CD4-positive, alpha-beta T cell treated with Interleukin-6 for 4 hours (primary cell): Measurements from ENCODE around the gene JTB.
A peak's percentile ranks its signal among the peaks of the same experiment; 100 is the strongest.
"Not testable (repeated sequence)": the region's sequence is repeated elsewhere in the genome, so short reads cannot be mapped to it uniquely, and the experiment has no call there.

Source experiments
- DNase-seq: peaks from one replicate; pipeline ENCODE4 v3.0.0-alpha.2; 2020; ENCODE audit warnings: mixed read lengths

Gene JTB

DNA sequence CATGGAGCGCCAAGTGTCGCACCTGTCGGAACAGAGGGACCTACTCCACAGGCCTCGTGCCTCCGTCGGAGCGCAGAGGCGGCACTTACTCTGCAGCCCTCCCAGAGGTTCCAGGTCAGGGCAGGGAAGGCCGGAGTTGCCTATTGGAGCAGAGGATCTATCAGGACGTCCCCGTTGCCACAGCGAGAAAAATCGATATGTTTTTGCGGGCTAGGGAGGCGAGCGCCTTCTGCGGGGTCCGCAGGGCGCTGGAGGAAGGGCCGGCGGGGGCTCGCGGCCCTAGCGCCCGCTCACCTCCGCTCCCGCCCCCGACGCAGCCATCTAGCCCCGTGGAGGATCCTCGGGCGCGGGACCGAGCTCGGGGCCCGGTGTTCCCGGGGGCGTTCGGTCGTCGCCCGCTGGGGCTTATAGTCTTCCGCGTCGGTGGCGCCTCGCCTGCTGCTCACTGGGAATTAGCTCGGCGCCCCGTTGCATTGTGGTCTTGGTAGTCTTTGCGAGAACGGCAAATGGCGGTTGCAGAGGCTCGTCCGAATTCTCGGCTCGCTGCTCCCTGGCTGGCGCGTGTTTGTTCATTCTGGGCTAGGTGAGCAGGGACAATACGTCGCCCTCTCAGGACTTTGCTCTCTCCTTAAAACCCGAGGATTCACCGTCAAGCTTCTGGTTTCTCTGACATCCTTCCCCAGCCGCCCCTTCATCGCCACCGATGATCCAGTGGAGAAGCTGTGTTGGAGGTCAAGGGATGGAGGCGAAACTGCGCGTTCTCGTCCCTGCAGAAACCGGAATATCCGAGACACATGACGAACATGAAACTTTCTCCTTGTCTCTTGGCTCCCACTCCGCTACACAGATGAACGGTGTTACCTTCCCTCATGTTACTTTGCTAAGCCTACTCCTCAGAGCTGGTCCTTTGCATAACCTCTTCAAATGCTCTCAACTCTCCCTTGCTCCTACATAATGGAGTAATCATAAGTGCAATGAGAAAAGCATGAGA is at the start of gene JTB:
Gene JTB (minus strand): TSS at position 425 of the 991 bp plus-strand sequence. CDS start 422 bp downstream, at position 3.
- peak; percentile 87 for DNase-seq

GRCh38 chr1:154019940-154020339 is 42.5 kb upstream of the JTB start:
- DNase-seq = no peak

DNA sequence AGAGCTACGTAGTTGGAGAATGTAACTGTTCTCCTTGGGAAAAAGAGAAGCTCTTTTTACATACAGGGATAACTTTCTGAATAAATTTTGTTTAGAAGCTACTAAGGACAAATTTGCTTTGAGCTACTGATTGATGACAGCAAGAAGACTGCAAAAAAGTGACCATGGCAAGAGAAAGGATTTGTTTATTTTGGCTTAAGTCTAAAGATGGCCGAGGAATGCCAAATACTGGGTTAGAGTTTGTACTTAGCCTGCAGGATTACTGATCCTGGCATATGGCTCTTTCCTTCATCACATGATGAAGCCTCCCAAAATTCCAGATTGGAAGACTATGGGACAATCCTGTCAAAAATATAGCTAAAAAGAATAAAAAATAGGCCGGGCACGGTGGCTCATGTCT is 41.8 kb upstream of the JTB start:
- no peak for DNase-seq

DNA sequence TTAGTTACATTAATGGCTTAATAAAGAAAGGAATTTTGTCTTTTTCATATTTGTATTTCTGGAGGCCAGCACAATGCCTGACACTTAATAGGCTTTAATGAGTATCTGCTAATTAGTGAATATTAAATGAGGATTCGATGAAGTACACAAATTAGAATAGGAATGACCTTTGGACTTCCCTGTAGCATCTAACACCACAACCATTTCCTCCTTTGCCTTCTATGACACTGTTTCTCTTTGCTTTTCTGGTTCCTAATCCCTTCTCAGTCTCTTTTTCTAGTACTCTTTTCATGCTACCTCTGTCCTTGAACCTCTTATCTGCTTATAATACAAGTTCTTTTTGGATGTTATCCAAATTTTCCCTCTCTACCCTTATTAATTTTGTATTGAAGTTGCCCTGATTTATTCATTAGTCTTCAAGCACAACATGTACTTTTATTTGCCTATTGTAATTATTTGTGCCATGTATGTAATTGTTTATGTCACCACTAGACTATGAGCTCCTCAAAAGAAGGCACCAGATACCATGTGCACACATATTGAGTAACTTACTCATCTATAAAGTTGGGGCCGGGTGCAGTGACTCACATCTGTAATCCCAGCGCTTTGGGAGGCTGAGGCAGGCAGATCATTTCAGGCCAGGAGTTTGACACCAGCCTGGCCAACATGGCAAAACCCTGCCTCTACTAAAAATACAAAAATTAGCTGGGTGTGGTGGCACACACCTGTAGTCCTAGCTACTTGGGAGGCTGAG is 36.9 kb upstream of the JTB start:
- no peak for DNase-seq

DNA sequence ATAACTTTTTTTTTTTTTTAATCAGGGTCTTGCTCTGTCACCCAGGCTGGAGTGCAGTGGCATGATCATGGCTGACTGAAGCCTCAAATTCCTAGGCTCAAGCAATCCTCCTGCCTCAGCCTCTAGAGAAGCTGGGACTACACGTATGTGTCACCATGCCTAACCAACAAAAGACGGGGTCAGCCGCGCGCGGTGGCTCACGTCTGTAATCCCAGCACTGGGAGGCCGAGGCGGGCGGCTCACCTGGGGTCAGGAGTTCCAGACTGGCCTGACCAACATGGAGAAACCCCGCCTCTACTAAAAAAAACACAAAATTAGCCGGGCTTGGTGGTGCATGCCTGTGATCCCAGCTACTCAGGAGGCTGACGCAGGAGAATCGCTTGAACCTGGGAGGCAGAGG is 35.1 kb upstream of the JTB start:
- not testable (repeated sequence) for DNase-seq

DNA sequence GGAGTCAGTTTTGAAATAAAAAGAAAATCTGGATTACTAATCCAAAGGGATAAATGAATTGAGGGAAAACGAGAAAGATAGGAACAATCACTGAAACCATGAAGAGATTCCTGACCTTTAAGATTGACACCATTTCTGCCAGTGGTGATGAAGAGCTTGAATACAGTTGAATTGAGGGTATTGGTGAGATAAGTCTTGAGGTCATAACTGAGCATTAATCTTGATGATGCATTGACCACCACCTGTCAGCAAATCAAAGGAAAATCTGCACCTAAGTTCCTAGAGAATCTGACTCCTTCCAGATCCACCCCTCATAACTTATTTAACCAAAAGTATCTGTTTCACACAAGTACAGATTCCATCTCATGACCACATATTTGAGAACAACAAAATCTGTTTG is 34.7 kb upstream of the JTB start:
- no peak for DNase-seq

DNA sequence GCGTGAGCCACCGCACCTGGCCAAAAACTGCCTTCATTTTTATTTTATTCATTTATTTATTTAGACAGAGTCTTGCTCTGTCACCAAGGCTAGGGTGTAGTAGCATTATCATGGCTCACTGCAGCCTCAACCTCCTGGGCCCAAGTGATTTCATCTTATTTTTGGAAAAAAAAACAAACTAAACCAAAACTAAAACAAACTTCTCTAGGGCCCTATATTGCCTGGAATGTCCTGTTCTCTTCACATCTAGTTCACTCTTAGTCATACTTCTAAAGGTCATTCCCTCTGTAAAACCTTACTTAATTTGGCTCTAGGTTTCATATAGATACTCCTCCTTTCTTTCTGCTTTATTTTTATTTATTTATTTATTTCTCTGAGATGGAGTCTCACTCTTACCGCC is 28.7 kb upstream of the JTB start:
- no peak for DNase-seq

DNA sequence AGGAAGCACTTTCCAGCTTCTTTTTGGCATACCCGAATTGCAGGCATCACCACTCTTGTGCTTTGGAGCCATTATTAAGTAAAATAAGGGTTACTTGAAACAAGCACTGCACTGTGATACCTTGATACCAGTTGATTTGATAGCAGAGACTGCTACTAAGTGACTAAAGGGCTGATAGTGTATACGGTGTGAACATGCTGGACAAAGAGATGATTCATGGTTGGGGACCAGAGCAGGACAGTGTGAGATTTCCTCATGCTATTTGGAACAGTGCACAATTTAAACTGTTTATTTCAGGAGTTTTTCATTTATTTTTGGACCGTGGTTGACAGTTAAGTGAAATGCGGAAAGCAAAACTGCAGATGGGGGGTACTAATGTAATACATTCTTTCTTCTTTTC is 22.9 kb upstream of the JTB start:
- no peak for DNase-seq

DNA sequence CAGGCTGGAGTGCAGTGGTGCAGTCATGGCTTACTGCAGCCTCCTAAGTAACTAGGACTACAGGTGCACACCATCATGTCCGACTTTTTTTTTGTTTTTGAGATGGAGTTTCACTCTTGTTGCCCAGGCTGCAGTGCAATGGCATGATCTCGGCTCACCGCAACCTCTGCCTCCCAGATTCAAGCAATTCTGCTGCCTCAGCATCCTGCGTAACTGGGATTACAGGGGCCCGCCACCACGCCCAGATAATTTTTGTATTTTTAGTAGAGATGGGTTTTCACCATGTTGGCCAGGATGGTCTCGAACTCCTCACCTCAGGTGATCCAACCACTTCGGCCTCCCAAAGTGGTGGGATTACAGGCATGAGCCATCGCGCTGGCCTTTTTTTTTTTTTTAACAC is 19.4 kb upstream of the JTB start:
- not testable (repeated sequence) for DNase-seq

DNA sequence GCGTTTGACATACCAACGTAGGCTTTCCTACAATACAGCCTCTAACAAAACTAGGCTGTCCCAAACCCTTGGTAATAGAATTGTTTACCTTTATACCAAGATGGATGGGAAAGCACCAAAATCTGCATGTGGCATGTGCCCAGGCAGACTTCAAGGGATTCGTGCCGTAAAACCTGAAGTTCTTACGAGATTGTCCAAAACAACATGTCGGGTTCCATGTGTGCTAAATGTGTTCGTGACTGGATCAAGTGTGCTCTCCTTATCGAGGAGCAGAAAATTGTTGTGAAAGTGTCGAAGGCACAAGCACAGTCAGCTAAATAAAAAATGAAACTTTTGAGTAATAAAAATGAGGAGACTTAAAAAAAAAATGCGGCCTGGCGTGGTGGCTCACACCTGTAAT is 18.2 kb upstream of the JTB start:
- DNase-seq = no peak

DNA sequence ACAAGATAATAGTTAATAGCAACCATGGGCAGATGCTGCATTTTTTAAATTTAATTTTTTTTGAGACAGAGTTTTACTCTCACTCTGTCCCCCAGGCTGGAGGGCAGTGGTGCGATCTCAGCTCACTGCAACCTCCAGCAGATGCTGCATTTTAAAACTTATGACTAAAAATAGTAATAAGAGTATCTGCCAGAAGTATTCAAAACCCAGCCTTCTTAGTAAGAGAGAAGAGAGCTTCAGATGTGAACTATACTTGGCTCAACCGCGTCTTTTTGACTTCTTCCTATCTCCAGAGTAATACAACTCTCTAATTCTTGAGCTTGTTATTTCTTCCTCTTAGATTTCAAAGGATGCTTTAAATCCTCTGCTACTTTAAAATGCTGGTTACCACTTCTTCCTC is 17.7 kb upstream of the JTB start:
- DNase-seq = no peak

DNA sequence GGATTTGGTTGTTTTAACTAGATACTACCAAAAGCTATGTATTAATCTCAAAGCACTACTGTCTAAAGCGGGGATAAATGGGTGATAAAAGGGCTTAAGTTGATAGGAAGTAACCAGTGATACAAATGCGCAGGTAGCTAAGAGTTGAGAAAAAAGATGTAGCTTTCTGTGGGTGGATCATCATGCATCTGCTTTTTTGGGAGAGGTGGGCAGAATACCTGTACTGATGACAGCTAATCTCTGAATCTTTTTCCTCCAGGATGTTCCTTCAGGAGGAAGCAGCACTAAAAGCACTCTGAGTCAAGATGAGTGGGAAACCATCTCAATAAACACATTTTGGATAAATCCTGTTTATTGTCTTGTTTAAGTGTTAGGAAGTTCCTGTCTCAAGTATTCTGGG is 14.3 kb upstream of the JTB start:
- DNase-seq = no peak

GRCh38 chr1:153991151-153991630 is 13.7 kb upstream of the JTB start:
- DNase-seq = no peak

DNA sequence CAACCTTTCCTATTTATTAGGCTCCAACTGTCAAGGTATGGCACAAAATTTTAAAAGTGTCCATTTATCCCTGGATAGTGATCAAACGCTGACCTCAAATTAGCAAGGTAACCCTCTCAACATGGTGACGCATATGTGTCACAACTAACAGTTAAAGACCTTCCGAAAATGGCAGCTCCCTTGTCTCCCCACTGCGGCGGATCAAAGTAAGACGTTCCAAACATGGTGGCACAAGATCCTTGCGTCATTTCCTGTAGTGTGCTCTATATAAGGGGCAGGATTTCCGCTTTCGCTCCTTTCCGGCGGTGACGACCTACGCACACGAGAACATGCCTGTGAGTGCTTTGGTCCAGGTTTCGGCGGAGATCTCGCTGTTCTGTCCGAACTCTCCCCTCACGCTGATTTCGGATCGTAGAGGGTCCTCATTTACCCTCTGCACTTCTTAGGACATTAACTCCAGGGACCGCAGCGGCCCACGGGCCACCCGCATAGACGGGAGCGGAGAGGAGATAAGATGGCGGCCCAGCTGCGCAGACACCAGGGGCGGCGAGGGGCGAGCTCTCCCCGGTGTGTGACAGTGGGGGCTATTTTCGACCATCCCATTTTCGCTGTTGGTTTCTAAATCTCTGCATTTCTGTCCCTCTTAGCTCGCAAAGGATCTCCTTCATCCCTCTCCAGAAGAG is 13.1 kb upstream of the JTB start, which contains the start of gene RPS27:
Gene RPS27 (plus strand): TSS at position 295 of the 683 bp plus-strand sequence. CDS start 35 bp downstream, at position 330.
- peak; percentile 90 for DNase-seq

DNA sequence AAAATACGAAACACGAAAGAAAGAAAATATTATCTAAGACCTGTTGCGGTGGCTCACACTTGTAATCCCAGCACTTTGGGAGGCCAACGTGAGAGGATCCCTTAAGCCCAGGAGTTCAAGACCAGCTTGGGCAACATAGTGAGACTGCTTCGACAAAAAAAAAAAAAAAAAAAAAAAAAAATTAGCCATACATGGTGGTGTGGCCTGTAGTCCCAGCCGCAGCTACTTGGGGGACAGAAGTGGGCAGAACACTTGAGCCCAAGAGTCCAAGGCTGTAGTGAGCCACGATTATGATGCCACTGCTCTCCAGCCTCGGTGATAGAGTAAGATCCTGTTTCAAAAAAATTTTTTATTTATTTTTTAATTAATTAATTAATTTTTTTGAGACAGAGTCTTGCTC is 10.1 kb upstream of the JTB start:
- no peak for DNase-seq

DNA sequence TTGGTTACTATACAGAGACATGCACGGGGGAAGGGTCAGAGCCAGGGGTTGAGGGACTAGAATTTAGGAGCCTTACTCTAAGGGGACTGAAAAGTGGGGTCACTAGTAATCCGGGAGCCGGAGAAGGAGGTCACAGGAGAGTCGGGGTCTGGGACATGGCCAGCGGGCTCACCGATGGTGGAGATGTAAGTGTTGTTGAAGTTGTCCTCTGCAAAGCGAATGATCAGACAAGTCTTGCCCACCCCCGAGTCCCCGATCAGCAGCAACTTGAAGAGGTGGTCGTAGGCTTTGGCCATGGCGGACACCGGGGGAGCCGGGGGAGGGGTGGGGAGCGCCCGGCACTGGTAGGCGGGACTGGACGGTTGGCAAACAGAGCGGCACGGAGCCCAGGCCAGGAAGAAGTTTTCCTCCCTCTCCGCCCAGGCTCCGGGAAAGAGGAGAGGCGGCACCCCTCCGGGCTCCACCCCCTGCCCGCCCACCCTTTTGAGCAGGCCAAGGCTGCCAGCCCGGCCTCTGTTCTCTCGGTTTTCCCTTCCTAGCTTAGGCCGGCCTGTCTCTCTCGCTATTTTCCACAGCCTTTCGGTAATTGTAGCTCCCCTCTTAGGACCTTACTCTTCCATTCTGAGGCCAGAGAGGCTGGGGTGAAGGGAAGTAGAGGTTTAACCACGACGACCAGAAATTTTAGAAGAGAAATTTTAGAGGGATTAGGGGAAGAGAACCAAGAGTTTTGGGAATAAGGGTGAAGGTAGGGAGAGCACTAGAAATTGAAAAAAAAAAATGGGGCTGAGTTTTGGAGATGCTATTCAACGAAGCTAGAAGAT is 8.7 kb upstream of the JTB start, which contains the start of gene RAB13:
Gene RAB13 (minus strand): TSS at position 399 of the 821 bp plus-strand sequence. CDS start 103 bp downstream, at position 296.
- no peak for DNase-seq

DNA sequence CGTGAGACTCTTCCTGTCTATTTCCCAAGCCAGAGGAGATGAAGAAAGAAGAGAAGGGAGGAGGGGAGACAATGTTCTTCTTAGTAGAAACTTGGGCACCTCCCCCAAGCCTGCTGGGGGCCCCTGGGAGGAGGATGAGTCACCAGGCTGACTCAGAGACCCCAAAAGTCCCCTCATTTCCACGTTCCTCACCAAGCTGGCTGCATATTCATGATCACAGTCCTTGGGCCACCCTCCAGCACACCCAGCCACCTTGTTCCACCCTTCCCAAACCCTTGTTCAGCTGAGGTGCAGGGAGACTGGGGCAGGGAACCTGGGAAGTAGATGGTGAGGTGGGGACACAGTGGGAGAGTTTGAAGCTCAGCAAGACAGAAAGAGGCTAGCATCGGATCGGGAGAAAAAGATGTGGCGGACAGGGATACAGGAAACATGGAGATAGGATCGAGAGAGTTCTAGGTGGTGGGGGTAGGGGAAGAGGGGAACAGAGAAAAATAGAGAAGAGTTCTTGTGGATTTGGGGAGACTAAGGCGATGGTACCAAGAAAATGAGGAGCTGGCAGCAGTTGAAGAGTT is 8.0 kb upstream of the JTB start:
- DNase-seq = peak; percentile 38

DNA sequence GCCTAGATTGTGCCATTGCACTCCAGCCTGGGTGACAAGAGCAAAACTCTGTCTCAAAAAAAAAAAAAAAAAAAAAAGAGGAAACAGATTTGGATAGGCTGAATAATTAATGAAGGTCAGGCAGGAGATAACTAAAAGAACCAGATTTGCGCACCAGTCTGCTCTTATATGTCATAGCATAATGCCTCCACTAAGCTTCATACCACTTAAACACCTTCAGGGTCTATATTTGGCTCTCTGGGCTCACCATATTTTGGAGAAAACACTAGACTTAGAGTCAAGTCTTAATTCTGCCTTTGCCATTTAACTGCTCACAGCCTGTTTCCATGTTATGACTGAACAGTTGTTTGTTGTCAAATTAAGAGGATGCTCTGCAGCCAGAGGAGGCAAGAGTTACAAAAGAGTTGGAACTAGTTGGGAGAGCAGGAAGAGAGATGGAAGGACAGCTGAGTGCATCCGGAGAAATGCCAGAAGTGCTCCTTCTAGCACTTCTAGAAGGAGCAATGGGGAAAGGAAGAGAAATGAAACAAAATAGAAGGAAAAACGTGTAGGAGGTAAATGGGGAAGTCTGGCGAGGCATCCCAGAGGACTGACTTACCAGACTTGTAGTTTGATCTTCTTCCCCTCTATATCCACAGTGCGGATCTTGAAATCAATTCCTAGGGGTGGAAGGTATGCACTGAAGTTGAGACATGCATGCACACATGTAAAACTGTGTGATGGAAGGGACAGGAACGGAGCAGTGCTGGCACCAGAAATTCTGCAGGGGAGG is 6.8 kb upstream of the JTB start:
- no peak for DNase-seq

- DNase-seq = not testable (repeated sequence)
Measured at GRCh38 chr1:153981735-153982134, 4.3 kb upstream of the JTB start.

DNA sequence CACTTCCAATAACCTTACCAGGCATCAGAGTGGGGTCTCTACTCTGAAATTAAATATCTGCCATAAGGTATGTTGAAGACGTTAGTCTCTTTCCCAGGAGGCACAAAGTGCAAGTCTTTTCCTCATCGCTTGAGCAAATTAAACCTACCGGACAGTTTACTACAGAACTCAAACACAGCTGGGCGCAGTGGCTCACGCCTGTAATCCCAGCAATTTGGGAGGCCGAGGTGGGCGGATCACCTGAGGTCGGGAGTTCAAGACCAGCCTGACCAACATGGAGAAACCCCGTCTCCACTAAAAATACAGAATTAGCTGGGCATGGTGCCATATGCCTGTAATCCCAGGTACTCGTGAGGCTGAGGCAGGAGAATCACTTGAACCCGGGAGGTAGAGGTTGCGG is 1.6 kb upstream of the JTB start:
- not testable (repeated sequence) for DNase-seq
